Tibial nerve (tissue), 4 donors: ENCODE measurements around the gene SPRR2F.
"Not testable (repeated sequence)": the region's sequence is repeated elsewhere in the genome, so short reads cannot be mapped to it uniquely, and the experiment has no call there.

Source experiments
- CTCF ChIP-seq, 5 experiments: fragments of 200-600 bp in 3 of 5; fragments of 450-650 bp in 2 of 5; sonication (generic) in 3 of 5; IDR thresholded peaks; one replicate each; pipeline ENCODE4 v1.5.1; 2016 to 2019; ENCODE audit warnings: antibody characterized with exemption in 5 of 5, mild to moderate bottlenecking in 3 of 5, moderate library complexity in 2 of 5
- EP300 ChIP-seq, 2 donors: sonication (generic); formaldehyde crosslinking; IDR thresholded peaks; one replicate each; pipeline ENCODE4 v1.6.1; 2017; ENCODE audit warnings: antibody characterized with exemption in 2 of 2, mild to moderate bottlenecking in 1 of 2
- POLR2A ChIP-seq, 2 donors: fragments of 450-650 bp; IDR thresholded peaks; one replicate each; pipeline ENCODE4 v1.6.1; 2017; ENCODE audit warnings: antibody characterized with exemption in 2 of 2, mild to moderate bottlenecking in 2 of 2, moderate library complexity in 2 of 2

GRCh38 chr1:153115264-153115663 is 1.9 kb upstream of the SPRR2F start:
- not testable (repeated sequence) for TF ChIP-seq CTCF, POLR2A, EP300 (IDR thresholded peaks at IDR 0.05)
